ENCODE results near the gene CNPY4.

GRCh38 chr7:100163006-100163531 is 43.6 kb downstream of the CNPY4 start:
- TF ChIP-seq EZH2 (IDR thresholded peaks at IDR 0.05; ENCODE audit: insufficient read depth, poor library complexity, severe bottlenecking): no peak
- TF ChIP-seq EZH2phosphoT487 (IDR thresholded peaks at IDR 0.05; ENCODE audit: insufficient read depth, low read depth): no peak
